ENCODE results near the gene HS6ST3.

- TF ChIP-seq POLR2A (IDR thresholded peaks at IDR 0.05) = no peak
- no peak for TF ChIP-seq CTCF (IDR thresholded peaks at IDR 0.05)
- no peak for TF ChIP-seq POLR2AphosphoS5 (IDR thresholded peaks at IDR 0.05)
- no peak for TF ChIP-seq EP300 (IDR thresholded peaks at IDR 0.05)
These were observed 689.8 kb downstream of the HS6ST3 start for GRCh38 chr13:96779691-96780090.

Data from sigmoid colon (tissue), 4 donors.